H4 (cell line): ENCODE data around the gene FKBP2. TPM values are rescaled to one million over a fixed set of nuclear protein-coding genes. Genes with fewer than 3 reads are reported as not detected.

ENCODE experiments used
- DNase-seq: peaks from one replicate; pipeline ENCODE4 v3.0.0-alpha.2; 2015; ENCODE audit warnings: low spot score
- total RNA-seq: library from RNA; depleted of rRNA; stranded (reverse); fragments of >200 nt; shearing (Covaris generic); gene quantifications from 2 replicates; pipeline ENCODE4 v1.2.3, GENCODE V29; 2014

Gene FKBP2
- total RNA-seq, 1 experiment from 2014 or later: 65.7 TPM

- DNase-seq: no peak
These were observed 23.0 kb downstream of the FKBP2 start for GRCh38 chr11:64263947-64264317.

- no peak for DNase-seq
These were observed 23.5 kb downstream of the FKBP2 start for GRCh38 chr11:64264371-64264852.

GRCh38 chr11:64265176-64266160, 24.6 kb downstream of the FKBP2 start:
- DNase-seq: no peak

- DNase-seq: no peak
These were observed 25.4 kb downstream of the FKBP2 start for GRCh38 chr11:64266339-64266738.

- DNase-seq: no peak
These were observed 26.5 kb downstream of the FKBP2 start for GRCh38 chr11:64267207-64267945.

GRCh38 chr11:64268025-64268892, 27.4 kb downstream of the FKBP2 start:
- DNase-seq: peak; percentile 66

- DNase-seq: peak; percentile 58
These were observed 28.1 kb downstream of the FKBP2 start for GRCh38 chr11:64268893-64269539.

- DNase-seq: peak; percentile 99
These were observed 28.8 kb downstream of the FKBP2 start for GRCh38 chr11:64269540-64270220.

- no peak for DNase-seq
These were observed 34.3 kb downstream of the FKBP2 start for GRCh38 chr11:64275031-64275800.

GRCh38 chr11:64275841-64276240, 34.9 kb downstream of the FKBP2 start:
- DNase-seq: no peak

- peak; percentile 49 for DNase-seq
These were observed 35.9 kb downstream of the FKBP2 start for GRCh38 chr11:64276653-64277431.

- DNase-seq: no peak
These were observed 37.8 kb downstream of the FKBP2 start for GRCh38 chr11:64278576-64279190.

GRCh38 chr11:64281957-64282770, 41.3 kb downstream of the FKBP2 start:
- no peak for DNase-seq

GRCh38 chr11:64283092-64283491, 42.2 kb downstream of the FKBP2 start:
- DNase-seq: no peak

- DNase-seq: peak; percentile 83
These were observed 43.4 kb downstream of the FKBP2 start, which contains the start of gene BAD for GRCh38 chr11:64284048-64284961. Gene BAD, minus strand, starts transcription at chr11:64284665. Its CDS starts 297 bp downstream, at chr11:64284368.
